NCI-H2107 treated with DMSO at 0.1 percent for 48 hours (cell line): ENCODE results near the gene RASA3.

Experiments used
- DNase-seq: peaks from one replicate; lab custom pipeline; 2025; ENCODE audit not compliant: unreplicated experiment; lab: John Stamatoyannopoulos, UW

The RASA3 gene

DNA sequence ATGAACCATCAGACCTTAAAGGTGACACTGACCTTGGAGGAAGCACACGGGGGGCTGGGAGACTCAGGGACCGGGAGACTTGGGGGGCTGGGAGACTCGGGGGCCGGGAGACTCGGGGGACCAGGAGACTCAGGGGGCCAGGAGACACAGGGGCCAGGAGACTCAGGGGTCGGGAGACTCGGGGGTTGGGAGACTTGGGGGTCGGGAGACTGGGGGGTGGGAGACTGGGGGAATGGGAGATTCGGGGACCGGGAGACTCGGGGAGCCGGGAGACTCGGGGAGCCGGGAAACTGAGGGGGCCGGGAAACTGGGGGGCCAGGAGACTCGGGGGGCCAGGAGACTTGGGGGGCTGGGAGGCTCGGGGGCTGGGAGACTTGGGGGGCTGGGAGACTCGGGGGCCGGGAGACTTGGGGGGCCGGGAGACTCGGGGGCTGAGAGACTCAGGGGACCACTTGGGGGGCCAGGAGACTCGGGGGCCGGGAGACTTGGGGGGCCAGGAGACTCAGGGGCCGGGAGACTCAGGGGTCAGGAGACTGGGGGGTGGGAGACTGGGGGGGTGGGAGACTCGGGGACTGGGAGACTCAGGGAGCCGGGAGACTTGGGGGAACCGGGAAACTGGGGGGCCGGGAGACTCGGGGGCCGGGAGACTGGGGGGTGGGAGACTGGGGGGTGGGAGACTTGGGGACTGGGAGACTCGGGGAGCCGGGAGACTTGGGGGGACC lies 62.9 kb downstream of the RASA3 start:
- DNase-seq: no peak

DNA sequence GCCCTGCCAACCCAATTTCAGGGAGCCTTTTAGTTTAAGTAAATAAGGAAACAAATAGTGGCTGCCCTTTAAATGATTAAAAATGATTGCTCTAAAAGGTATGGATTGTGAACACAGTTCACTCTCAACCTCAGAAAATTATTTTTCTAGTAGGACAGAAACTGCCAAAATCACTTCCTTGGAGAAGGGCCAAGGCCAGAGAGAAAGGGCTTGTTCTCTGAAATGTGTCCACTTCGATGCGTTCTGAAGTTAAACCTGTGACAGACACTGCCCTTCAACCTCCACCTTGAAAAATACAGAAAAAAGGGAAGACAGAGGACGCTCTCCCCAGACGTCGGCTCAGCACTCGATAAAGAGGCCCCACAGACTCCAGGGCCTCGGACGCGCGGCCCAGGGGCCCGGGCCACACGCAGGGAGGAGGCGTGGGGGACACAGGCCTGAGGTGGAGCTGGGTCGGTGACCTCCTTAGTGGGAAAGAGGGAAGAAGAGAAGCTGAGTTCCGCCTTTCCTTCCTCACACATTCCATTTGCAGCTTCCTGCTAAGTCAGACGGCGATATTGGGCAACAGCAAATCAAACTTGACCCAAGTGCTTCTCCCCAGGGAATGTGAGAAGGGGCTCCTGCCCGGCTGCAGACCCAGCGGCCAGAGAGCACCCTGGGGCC lies 63.6 kb downstream of the RASA3 start:
- no peak for DNase-seq

DNA sequence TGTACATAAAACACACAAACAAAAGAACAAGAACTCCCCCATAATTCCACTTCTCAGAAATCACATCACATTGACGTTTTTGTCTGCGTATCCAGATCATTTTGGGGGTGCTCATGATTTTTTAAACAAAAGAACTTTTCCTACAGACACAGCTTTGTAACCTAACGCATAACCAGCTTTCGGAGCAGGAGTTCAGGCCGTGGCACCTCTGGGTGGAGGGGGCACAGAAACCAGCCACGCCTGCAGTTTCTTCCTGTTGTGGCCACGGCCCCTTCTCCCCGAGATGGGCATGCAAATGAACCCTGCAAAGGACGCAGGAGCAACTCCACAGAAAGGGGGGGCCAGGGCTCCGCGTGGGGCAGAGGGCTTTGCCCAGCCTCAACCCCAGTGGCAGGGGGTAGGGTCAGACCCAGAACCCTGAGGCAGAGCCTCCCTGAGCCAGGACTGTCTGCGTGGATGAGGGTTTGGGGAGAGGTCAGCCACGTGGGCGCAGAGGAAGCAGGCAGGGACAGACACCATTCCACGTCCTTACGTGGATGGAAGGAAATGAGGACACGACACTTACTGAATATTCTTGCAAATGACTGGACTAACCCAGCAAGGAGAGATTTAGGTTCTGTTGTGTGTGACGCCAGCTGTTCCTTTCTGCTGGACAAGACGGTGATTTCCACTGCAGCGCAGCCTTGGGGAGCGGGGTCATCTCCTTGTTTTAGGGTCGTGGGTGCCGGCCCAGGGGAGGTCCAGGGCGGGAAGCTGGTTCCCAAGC lies 64.4 kb downstream of the RASA3 start:
- DNase-seq: no peak

DNA sequence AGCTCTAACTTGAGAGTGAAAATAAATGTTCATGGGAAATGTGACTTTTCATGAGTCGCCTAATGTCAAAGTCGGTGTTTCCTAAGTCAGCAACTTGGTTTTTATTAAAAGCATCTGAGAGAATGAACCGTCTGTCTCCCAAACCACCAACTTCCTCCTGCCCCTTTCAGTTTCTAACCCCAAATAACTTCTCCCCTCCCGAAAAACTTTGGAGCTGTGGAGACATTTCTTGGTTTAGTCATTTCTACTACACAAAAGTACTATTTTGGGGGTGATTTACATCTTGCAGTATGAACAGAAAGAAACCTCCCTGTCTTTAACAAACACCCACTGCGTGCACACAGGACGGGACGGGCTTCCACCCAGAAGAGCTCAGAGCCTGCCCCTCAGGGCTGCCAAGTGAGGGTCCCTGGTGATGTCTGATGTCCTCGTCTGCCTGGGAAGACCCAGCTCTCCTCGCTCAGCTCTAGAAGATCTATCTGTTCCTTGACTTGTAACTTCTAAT lies 65.0 kb downstream of the RASA3 start:
- DNase-seq: no peak

- no peak for DNase-seq
Observed at GRCh38 chr13:114066956-114067355, 65.5 kb downstream of the RASA3 start.

DNA sequence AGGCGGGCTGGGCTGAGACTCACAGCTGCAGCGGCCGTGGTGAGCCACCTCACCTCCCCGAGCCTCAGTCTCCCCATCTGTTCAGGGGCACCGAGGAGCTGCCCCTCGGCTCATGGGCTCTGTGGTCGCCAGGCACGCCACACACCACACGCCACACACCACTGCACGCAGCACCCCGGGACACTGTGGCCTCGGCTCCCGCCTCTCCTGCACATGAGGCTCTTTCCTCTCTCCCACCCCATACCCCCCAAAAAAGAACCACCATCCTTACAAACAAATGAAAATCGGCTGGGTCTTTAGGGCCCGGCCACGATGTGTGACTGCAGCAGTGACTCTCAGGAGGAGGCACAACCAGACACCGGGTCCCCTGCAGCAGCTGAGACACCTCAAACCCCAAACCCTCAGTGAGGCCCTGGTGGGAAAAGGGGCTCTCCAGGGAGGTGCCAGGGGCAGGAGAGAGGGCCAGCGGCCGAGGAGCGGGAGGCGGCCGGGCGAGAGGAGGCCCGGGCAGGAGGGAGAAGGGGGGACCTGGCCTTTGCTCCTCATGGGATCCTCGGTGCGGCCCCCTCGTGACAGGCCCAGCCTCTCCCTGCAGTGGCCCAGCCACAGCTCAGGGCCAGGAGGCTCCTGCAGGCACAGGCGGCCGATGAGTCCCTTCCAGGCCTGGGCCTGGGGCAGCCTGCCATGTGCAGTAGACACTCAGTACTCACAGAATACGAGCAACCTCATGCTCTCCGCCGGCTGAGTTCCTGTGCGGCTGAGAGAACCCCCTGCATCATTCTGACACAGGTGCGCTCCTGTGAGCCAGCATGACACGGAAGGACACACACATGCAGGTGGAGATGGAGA lies 66.3 kb downstream of the RASA3 start:
- no peak for DNase-seq

- DNase-seq: peak; percentile 35
Observed at GRCh38 chr13:114065141-114065925, 67.1 kb downstream of the RASA3 start.

DNA sequence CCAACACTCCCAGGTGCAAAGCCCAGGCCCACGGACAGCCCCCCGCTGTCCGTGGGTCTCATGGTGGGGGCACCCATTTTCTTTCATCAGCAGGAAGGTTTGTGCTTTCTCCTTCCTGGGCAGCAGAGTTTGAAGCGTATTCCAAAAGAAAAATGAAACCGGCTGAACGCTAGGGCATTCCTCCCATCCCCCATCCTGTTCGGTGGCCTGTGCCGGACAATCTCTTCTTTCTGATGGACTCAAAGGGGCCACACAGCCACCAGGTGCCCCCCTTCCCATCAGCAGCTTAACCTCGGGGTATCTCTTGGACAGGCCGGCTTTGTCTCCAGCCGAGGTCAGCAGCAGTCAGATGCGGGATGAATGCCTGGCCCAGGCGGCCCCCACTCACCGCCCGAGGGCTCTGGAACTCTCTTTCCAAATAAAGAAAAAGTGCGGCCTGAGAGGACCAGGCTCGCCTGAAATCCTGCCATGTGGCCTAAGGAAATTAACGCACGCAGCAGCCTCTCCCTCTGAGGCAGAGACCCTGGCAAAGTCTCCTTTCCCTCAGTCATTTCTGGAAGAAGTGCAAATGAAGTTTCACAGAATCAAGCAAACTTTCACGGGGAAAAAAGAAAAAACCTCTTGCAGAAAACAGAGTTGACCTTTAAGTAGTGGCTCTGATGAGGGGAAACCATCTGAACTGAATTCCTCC lies 67.8 kb downstream of the RASA3 start:
- DNase-seq: no peak

DNA sequence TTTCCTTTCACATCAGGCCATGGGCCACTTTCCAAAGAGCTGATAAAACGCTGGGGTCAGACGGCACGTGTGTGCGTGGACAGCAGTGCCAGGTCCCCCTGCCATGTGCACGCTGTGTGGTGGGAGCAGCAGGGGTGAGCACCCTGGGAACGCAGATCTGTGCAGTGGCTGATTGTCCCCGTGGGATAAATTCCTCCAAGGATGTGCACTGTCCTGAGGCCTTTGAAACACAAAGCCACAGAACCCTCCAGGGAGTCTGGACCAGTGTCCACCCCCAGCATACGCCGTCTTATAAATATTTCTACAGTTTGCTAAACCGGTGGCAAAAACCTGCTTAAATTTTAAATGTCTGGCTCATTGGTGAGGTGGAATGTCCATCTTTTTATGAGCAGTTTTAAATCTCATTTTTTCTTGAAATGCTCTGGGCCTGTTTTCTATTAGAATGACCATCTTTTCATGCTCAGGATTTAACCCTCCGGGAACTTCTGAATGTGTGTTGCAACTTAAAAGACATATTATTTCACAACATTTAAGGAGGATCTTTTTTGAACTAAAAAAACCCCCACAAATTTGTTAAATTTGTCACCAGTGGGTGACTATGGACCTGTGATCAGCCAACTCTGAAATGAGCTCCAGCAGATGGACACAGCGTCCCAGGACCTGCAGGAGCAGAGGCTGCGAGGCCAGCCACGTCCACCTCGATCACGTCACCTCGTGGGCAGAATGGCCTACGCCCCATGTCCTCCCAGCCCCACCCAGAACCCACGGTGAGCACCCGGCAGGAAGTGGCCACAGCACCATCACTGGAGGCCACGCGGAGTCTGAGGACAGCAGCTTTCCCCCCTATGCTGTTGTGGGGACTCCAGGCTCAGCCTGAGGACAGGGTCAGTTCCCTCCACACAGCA lies 68.6 kb downstream of the RASA3 start:
- DNase-seq: no peak

DNA sequence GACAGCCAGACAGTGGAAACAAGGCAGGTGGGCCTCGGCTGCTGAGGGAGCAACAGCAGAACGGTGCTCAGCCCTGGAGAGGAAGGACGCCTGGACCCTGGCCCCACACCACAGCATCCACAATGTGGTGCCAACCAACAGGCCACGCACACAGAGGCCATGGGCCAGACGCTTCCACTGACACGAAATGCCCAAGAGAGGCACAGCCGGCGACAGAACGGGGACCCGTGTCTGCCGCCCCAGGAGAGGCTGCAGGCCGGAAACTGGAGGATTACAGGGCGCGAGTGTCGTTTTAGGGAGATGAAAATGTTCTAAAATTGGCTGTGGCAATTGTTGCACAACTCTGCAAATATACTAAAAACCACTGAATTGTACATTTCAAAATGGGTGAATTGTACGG lies 69.7 kb downstream of the RASA3 start:
- DNase-seq: no peak

DNA sequence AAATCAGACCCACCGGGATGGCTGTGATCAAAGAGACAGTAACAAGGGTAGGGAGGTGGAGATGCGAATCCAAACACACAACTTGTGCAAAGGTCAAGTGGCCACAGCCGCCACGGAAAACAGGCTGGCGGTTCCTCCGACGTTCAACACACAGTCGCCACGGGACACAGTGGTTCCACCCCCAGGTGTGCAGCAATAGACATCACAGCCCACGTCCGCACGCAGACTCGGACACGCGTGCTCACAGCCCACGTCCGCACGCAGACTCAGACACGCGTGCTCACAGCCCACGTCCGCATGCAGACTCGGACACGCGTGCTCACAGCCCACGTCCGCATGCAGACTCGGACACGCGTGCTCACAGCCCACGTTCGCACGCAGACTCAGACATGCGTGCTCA lies 70.1 kb downstream of the RASA3 start:
- DNase-seq: no peak

DNA sequence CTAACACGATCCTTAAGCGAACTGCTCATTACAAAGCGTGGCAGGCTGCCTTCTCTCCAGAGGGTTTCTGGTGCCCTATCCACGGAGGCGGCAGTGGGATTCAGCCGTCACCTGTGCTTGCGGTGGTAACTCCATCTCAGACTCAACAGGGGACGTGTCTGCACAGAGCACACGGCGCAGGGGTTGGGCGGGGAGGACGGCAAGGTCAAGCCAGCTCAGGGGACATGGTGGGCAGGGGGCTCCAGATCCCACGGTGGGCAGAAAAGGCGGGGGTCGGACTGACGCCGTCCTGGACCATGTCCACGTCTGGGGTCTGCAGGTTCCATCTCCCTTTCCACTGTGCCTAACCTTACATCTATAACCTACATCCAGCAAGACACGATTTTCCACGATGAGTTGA lies 70.7 kb downstream of the RASA3 start:
- DNase-seq: no peak

DNA sequence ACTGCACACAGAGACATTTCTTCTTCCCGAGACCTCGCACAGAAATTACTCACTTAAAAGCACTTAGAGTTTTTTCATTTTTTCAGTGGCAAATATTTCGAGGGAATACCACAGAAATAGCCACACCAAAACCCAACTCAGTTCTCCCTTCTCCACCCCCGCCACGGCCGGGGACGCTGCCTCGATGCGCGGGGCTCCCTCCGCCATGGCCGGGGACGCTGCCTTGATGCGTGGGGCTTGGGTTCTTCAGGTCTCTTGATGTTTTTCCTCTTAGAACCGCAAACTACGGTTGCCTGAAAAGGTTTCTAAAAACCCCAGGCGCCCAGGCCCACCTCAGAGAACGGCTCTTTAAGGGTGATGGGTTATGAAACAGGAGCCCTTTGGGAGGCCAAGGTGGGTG lies 71.4 kb downstream of the RASA3 start:
- no peak for DNase-seq

DNA sequence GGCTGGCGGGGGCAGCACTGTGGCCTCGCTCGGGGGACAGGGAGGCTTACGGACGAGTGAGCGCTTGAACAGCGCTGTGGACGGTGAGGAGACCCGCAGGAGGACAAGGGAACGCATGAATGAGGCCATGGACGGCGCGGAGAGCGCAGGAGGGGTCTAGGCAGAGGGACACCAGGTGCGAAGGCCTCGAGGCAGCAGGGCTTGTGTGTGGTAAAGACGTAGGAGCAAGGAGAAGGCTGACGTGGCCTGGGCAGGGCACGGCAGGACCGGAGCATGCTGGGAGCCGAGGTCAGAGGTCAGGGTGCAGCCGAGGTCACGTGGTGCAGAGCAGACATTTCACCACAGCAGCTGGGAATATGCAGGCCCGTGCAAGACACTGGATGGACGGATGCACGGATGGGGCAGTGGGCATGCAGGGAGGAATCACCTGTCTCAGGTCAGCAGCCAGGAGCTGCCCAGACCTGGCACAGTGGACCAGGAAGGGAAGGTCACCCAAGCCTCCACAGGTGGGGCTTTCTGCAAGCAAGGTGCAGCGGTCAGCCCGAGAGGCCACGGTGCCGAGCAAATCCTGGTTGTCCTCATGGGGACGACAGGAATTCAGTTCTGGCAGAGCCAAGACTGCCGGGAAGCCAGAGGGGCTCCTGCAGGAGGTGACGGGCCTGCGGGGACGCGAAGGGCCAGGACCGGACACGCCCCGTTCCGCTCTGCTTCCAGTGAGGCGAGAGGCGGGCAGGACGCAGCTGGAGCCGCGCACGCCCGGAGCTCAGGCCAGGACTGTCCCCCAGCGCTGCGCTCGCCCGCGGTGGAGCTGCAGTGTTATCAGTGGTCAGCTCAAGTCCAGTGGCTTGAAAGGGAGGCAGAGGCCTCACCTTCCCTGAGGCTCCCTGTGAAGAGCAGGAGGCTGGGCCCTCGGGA lies 72.2 kb downstream of the RASA3 start:
- DNase-seq: no peak

DNA sequence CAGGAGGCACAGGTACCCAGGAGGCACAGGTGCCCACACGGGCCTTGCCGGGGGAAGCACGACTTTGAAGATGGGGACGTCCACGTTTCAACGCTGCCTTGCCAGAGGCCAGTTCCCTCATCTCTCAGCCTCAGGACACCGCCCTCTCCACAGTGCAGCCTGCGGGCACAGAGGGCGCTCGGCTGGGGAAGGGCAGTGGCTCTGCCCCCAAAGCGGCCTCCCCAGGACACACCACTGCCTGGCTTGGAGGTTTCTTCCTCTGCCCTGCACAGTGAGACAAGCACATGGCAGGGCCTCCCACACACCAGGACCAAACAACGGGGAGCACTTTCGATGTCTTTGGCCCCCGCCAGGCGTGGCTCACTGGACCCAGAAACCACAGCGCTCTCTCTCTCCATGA lies 73.0 kb downstream of the RASA3 start:
- no peak for DNase-seq

GRCh38 chr13:114058051-114058867 lies 74.2 kb downstream of the RASA3 start:
- DNase-seq: no peak
